HG03025 (cell line): ENCODE results near the gene RHAG.

Experiments used
- ATAC-seq: cut with Tn5 transposase; IDR thresholded peaks from one replicate; pipeline ENCODE4 v1.9.1; 2021; ENCODE audit warnings: mild to moderate bottlenecking, moderate library complexity; ENCODE audit not compliant: unreplicated experiment, low FRiP score

RHAG gene

GRCh38 chr6:49570474-49571079 lies 66.1 kb downstream of the RHAG start:
- no peak for ATAC-seq

- no peak for ATAC-seq
Measured at GRCh38 chr6:49565855-49566254, 70.8 kb downstream of the RHAG start.

GRCh38 chr6:49565261-49565660 lies 71.4 kb downstream of the RHAG start:
- no peak for ATAC-seq

- ATAC-seq = no peak
Measured at GRCh38 chr6:49564552-49564951, 72.1 kb downstream of the RHAG start.

GRCh38 chr6:49563006-49563886 lies 73.4 kb downstream of the RHAG start:
- no peak for ATAC-seq

GRCh38 chr6:49558238-49558637 lies 78.4 kb downstream of the RHAG start:
- ATAC-seq = no peak

- no peak for ATAC-seq
Measured at GRCh38 chr6:49557177-49557576, 79.5 kb downstream of the RHAG start.

GRCh38 chr6:49556429-49556837 lies 80.2 kb downstream of the RHAG start:
- no peak for ATAC-seq

GRCh38 chr6:49555951-49556350 lies 80.7 kb downstream of the RHAG start:
- ATAC-seq = no peak
